ENCODE data around the gene BMF.
"Not testable (repeated sequence)": the region's sequence is repeated elsewhere in the genome, so short reads cannot be mapped to it uniquely, and the experiment has no call there.

The BMF gene

GRCh38 chr15:40085266-40085665 lies 23.4 kb downstream of the BMF start:
- no peak for DNase-seq

GRCh38 chr15:40084650-40085049 lies 24.0 kb downstream of the BMF start:
- DNase-seq = no peak

- DNase-seq = no peak
Measured at GRCh38 chr15:40082195-40082883, 26.3 kb downstream of the BMF start.

GRCh38 chr15:40081691-40082194 lies 26.9 kb downstream of the BMF start:
- DNase-seq = no peak

GRCh38 chr15:40080847-40081246 lies 27.8 kb downstream of the BMF start:
- DNase-seq = no peak

GRCh38 chr15:40080104-40080503 lies 28.6 kb downstream of the BMF start:
- no peak for DNase-seq

- DNase-seq = no peak
Measured at GRCh38 chr15:40079456-40079855, 29.2 kb downstream of the BMF start.

GRCh38 chr15:40075298-40076044 lies 33.2 kb downstream of the BMF start:
- no peak for DNase-seq

GRCh38 chr15:40074656-40075055 lies 34.0 kb downstream of the BMF start:
- not testable (repeated sequence) for DNase-seq

GRCh38 chr15:40073716-40074490 lies 34.8 kb downstream of the BMF start:
- DNase-seq = not testable (repeated sequence)

GRCh38 chr15:40072216-40072990 lies 36.3 kb downstream of the BMF start:
- peak; percentile 54 for DNase-seq

GRCh38 chr15:40070608-40071218 lies 38.0 kb downstream of the BMF start:
- DNase-seq = no peak

GRCh38 chr15:40070166-40070557 lies 38.5 kb downstream of the BMF start:
- DNase-seq = no peak

GRCh38 chr15:40069178-40070165 lies 39.2 kb downstream of the BMF start:
- DNase-seq = peak; percentile 91

GRCh38 chr15:40067921-40068624 lies 40.6 kb downstream of the BMF start:
- no peak for DNase-seq

GRCh38 chr15:40066589-40066988 lies 42.1 kb downstream of the BMF start:
- DNase-seq = no peak

GRCh38 chr15:40065166-40065565 lies 43.5 kb downstream of the BMF start:
- no peak for DNase-seq

- no peak for DNase-seq
Measured at GRCh38 chr15:40064231-40064894, 44.3 kb downstream of the BMF start.

GRCh38 chr15:40063563-40064011 lies 45.1 kb downstream of the BMF start:
- no peak for DNase-seq
